SHP77 (cell line): ENCODE data around the gene SCN5A.
A peak's percentile ranks its signal among the peaks of the same experiment; 100 is the strongest.

Experiments used
- DNase-seq, 2 experiments: peaks; one replicate each; lab custom pipeline; 2025; lab: John Stamatoyannopoulos, UW

The SCN5A gene

GRCh38 chr3:38647217-38647970 lies 2.1 kb downstream of the SCN5A start:
- no peak for DNase-seq

- DNase-seq, result peak in 1 of 2 experiments; percentile 40
Observed at GRCh38 chr3:38646630-38647029, 2.9 kb downstream of the SCN5A start.

GRCh38 chr3:38646062-38646461 lies 3.4 kb downstream of the SCN5A start:
- no peak for DNase-seq

GRCh38 chr3:38645601-38646000 lies 3.9 kb downstream of the SCN5A start:
- no peak for DNase-seq

- no peak for DNase-seq
Observed at GRCh38 chr3:38645076-38645475, 4.4 kb downstream of the SCN5A start.

DNA sequence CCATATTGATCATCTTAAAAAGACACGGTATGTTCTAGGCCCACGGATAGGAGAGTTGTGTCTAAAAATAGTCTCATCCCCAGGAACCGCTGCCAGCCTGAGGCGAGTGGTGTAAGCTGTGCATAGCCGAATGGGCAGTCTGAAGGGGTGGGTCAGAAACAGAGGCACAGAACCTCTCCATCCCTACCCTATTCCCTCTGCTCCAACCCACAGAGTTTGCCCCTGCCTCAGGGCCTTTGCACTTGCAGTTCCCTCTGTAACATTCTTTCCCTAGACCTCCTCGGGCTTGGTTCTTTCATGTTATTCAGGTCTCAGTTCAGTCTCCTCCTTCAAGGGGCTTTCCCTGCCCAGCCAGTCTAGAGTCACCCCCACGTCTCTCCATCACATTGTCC lies 4.8 kb downstream of the SCN5A start:
- no peak for DNase-seq

DNA sequence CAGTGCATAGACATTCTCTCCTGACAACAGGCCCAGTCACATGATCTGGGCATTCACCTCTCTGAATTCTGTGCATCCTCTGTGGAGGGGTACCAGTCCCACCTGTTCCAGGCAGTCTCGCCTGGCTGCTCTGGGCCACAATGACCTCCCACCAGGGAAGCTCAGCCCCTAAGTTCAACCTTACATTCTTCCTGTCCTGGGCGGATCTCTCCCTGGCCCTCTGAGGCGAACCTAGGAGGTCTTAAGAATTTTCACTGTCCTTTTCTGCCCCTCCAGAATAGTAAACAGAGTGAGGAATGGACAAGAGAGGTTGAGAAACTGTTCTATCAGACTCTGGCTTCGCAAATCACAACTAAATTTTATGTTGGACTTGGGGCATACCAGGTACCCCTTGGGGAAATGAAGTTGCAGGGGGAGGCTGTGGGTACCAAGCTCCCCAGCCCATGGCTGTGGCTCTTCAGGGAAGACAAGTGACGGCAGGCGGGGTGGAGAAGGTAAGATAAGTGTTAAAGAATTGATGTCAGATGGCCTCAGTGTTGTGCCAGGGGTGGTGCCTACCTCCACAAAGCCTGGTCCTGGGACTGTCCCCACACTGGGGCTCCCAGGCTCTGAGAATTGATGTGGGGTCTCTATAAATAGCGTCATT lies 5.3 kb downstream of the SCN5A start:
- no peak for DNase-seq

GRCh38 chr3:38643592-38643991 lies 5.9 kb downstream of the SCN5A start:
- no peak for DNase-seq

DNA sequence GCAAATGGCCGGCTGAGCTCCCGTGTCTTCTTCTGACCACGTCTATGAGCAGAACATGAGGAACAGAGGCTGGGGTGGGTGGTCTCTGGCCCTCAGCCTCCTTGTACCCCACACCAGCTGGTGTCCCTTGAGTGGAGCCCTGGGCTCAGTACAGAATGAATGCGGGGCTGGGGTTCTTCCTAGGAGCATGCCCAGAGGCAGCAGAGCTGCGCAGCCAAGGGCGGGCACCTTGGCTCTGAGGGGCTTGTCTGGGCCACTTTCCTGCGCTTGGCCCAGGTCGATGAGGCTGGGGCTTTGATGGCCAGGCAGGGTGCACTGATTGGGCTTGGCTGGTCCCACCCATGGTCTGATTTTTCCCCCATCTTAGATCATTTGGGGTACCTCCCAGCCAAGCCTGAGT lies 6.4 kb downstream of the SCN5A start:
- no peak for DNase-seq

- no peak for DNase-seq
Observed at GRCh38 chr3:38641461-38642110, 7.9 kb downstream of the SCN5A start.

- no peak for DNase-seq
Observed at GRCh38 chr3:38640661-38641452, 8.6 kb downstream of the SCN5A start.

GRCh38 chr3:38638354-38638753 lies 11.1 kb downstream of the SCN5A start:
- no peak for DNase-seq

- no peak for DNase-seq
Observed at GRCh38 chr3:38637906-38638305, 11.6 kb downstream of the SCN5A start.

- no peak for DNase-seq
Observed at GRCh38 chr3:38636881-38637280, 12.6 kb downstream of the SCN5A start.

DNA sequence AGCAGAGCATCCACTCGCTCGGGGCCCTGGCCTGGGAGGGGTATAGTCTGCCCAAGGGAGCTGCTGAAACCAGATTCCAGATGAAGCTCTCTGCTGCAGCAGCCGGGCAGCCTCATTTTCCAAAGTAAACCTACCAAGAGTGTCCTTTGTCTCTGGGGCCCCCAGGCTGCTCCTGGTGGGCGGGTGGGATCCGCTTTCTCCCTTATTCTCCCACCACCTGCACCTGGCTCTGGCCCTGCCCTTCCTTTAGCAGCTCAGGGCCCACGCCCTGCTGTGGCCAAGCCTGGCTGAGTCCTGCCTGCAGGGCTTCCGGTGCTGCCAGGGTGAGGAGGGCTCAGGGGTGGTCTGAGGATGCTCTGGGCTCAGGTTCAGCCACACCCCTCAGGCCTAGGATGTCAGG lies 13.0 kb downstream of the SCN5A start:
- no peak for DNase-seq

DNA sequence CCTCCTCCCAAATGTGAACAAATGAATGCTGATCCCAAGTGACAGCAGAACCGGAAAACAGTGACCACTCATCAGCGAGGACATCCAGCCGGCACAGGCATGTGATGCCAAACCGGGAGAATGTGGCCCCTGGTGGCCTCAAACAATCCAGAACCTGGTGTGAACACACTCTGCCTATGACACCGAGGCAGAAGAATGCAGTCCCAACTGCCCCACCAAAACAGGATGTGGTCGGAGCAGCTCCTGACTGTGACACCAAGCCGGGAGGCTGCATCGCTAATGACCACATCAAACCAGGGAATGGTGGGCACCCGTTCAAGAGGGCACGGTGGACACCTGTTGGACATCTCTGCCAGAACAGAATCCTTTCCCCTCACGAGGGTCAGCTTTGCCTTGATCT lies 15.4 kb downstream of the SCN5A start:
- DNase-seq, result no peak

DNA sequence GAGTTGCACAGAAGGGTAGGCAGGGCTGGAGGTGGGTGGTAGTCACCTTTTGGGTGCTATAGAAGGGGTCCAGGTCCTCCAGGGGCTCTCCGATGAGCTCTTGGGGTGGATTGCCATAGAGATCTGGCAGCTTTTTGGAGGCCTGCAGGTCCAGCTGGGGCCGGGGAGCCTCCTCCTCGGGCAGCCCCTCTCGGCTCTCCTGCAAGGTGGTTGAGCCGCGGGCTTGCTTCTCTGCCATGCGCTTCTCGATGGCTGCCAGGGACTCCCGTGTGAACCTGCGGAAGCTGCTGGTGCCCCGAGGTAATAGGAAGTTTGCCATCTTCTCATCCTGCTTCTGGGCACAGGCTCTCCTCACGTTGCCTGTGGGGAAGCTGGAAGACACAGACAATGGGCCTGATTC lies 16.5 kb downstream of the SCN5A start:
- no peak for DNase-seq

- DNase-seq, result no peak
Observed at GRCh38 chr3:38630606-38631005, 18.9 kb downstream of the SCN5A start.

DNA sequence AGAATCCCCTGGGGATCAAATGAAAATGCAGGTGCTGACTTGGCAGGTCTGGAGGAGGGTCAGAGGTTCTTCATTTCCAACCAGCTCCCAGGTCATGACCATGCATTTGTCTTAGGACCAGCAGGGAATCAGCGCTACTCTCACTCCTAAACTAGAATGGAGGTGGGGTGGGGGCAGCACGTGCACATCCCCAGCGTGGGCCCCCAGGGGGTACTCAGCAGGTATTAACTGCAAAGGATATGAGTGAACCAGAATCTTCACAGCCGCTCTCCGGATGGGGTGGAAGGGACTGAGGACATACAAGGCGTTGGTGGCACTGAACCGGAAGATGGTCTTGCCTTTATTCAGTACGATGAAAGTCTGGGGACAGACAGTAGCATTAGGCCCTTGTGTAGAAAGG lies 19.4 kb downstream of the SCN5A start:
- DNase-seq, result no peak

GRCh38 chr3:38628835-38629234 lies 20.7 kb downstream of the SCN5A start:
- no peak for DNase-seq

GRCh38 chr3:38627956-38628355 lies 21.5 kb downstream of the SCN5A start:
- no peak for DNase-seq

GRCh38 chr3:38626171-38626570 lies 23.3 kb downstream of the SCN5A start:
- DNase-seq, result no peak

DNA sequence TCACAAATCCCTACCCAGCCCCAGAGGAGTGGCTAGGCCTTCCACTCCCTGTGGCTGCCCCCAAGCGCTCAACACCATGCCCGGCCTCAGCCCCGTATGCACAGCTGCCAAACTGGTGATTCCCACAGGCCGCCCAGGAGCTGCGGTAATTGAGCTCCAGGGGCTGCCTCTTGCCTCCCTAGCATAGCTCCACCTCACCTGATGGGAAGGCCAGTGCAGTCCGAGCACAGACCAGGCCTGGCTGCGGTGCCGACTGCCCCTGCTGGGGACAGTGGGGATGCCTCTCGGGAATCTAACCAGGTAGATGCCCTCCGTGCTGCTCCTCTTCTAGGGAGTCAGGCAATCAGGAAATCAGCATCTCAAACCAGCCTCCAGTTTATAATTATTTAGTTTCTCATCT lies 25.9 kb downstream of the SCN5A start:
- peak in 1 of 2 experiments; percentile 3 for DNase-seq
